ENCODE results near the gene SYS1.

The SYS1 gene

GRCh38 chr20:45358282-45359068 is 4.5 kb upstream of the SYS1 start:
- H3K9ac ChIP-seq (ENCODE audit: low read depth, low read length, poor library complexity, severe bottlenecking), result no peak overlapping the region
- H3K4me3 ChIP-seq (ENCODE audit: low read length, poor library complexity, severe bottlenecking), result no peak overlapping the region
- H2AFZ ChIP-seq (ENCODE audit: low read length), result no peak overlapping the region
- peaks cover under 1% of the 10 kb centered on the region for H4K20me1 ChIP-seq (ENCODE audit: insufficient read depth, low read length, poor library complexity, severe bottlenecking)
- no peaks in the 10 kb centered on the region for H3K9me2 ChIP-seq (replicated peaks; ENCODE audit: low read depth, low read length)
- TF ChIP-seq CTCF (conservative IDR thresholded peaks at IDR 0.05; ENCODE audit: low read length) (no peak), EZH2phosphoT487 (IDR thresholded peaks at IDR 0.05; ENCODE audit: borderline replicate concordance) (no peak)
- no peaks in the 10 kb centered on the region for H3K9me3 ChIP-seq (ENCODE audit: insufficient read depth, low read depth, low read length)
- peaks cover 11% of the 10 kb centered on the region for H3K4me1 ChIP-seq (ENCODE audit: insufficient read depth, low read length, poor library complexity, severe bottlenecking)
- H3K36me3 ChIP-seq (ENCODE audit: insufficient read depth, low read length), result no peaks in the 10 kb centered on the region
- no peak overlapping the region for H3K4me2 ChIP-seq (ENCODE audit: low read depth, low read length, poor library complexity, severe bottlenecking)
- H3K27me3 ChIP-seq (ENCODE audit: insufficient read depth, low read length, poor library complexity, severe bottlenecking), result no peaks in the 10 kb centered on the region
- no peaks in the 10 kb centered on the region for H3F3A ChIP-seq (ENCODE audit: low read depth)
- H3K79me2 ChIP-seq (ENCODE audit: insufficient read depth, low read length), result peaks cover 2% of the 10 kb centered on the region; the same call in 1 of the 2 replicates

GRCh38 chr20:45359069-45359405 is 3.9 kb upstream of the SYS1 start:
- no peak overlapping the region for H3K4me2 ChIP-seq (ENCODE audit: low read depth, low read length, poor library complexity, severe bottlenecking)
- H3K4me1 ChIP-seq (ENCODE audit: insufficient read depth, low read length, poor library complexity, severe bottlenecking), result peaks cover 16% of the 10 kb centered on the region
- no peak for TF ChIP-seq CTCF (conservative IDR thresholded peaks at IDR 0.05; ENCODE audit: low read length)
- no peak for TF ChIP-seq EZH2phosphoT487 (IDR thresholded peaks at IDR 0.05; ENCODE audit: borderline replicate concordance)
- peaks cover 7% of the 10 kb centered on the region for H3K79me2 ChIP-seq (ENCODE audit: insufficient read depth, low read length)
- H4K20me1 ChIP-seq (ENCODE audit: insufficient read depth, low read length, poor library complexity, severe bottlenecking), result peaks cover 6% of the 10 kb centered on the region
- H3K9me2 ChIP-seq (replicated peaks; ENCODE audit: low read depth, low read length), result no peaks in the 10 kb centered on the region
- H3F3A ChIP-seq (ENCODE audit: low read depth), result no peaks in the 10 kb centered on the region
- no peaks in the 10 kb centered on the region for H3K9me3 ChIP-seq (ENCODE audit: insufficient read depth, low read depth, low read length)
- no peak overlapping the region for H3K4me3 ChIP-seq (ENCODE audit: low read length, poor library complexity, severe bottlenecking)
- no peaks in the 10 kb centered on the region for H3K27me3 ChIP-seq (ENCODE audit: insufficient read depth, low read length, poor library complexity, severe bottlenecking)
- H3K9ac ChIP-seq (ENCODE audit: low read depth, low read length, poor library complexity, severe bottlenecking), result no peak overlapping the region
- no peak overlapping the region for H2AFZ ChIP-seq (ENCODE audit: low read length)
- no peaks in the 10 kb centered on the region for H3K36me3 ChIP-seq (ENCODE audit: insufficient read depth, low read length)

GRCh38 chr20:45359406-45360148 is 3.4 kb upstream of the SYS1 start:
- Histone ChIP-seq H3K79me2 (ENCODE audit: insufficient read depth, low read length) (peaks cover 10% of the 10 kb centered on the region), H3K4me2 (ENCODE audit: low read depth, low read length, poor library complexity, severe bottlenecking) (no peak overlapping the region), H3K9me2 (replicated peaks; ENCODE audit: low read depth, low read length) (no peaks in the 10 kb centered on the region), H3K27me3 (ENCODE audit: insufficient read depth, low read length, poor library complexity, severe bottlenecking) (no peaks in the 10 kb centered on the region), H3K4me3 (ENCODE audit: low read length, poor library complexity, severe bottlenecking) (no peak overlapping the region), H3K9me3 (ENCODE audit: insufficient read depth, low read depth, low read length) (no peaks in the 10 kb centered on the region), H3K9ac (ENCODE audit: low read depth, low read length, poor library complexity, severe bottlenecking) (no peak overlapping the region), H4K20me1 (ENCODE audit: insufficient read depth, low read length, poor library complexity, severe bottlenecking) (peaks cover 6% of the 10 kb centered on the region), H3K4me1 (ENCODE audit: insufficient read depth, low read length, poor library complexity, severe bottlenecking) (peaks cover 18% of the 10 kb centered on the region), H2AFZ (ENCODE audit: low read length) (no peak overlapping the region), H3F3A (ENCODE audit: low read depth) (no peaks in the 10 kb centered on the region), H3K36me3 (ENCODE audit: insufficient read depth, low read length) (no peaks in the 10 kb centered on the region)
- TF ChIP-seq EZH2phosphoT487 (IDR thresholded peaks at IDR 0.05; ENCODE audit: borderline replicate concordance) (no peak), CTCF (conservative IDR thresholded peaks at IDR 0.05; ENCODE audit: low read length) (no peak)

All from Loucy (cell line).